DMS153 treated with DMSO at 0.1 percent for 48 hours (cell line): Measurements from ENCODE around the gene ACOT7.
A peak's percentile ranks its signal among the peaks of the same experiment; 100 is the strongest.

Source experiments
- DNase-seq: peaks from one replicate; lab custom pipeline; 2025; ENCODE audit not compliant: unreplicated experiment; lab: John Stamatoyannopoulos, UW

Gene ACOT7

DNA sequence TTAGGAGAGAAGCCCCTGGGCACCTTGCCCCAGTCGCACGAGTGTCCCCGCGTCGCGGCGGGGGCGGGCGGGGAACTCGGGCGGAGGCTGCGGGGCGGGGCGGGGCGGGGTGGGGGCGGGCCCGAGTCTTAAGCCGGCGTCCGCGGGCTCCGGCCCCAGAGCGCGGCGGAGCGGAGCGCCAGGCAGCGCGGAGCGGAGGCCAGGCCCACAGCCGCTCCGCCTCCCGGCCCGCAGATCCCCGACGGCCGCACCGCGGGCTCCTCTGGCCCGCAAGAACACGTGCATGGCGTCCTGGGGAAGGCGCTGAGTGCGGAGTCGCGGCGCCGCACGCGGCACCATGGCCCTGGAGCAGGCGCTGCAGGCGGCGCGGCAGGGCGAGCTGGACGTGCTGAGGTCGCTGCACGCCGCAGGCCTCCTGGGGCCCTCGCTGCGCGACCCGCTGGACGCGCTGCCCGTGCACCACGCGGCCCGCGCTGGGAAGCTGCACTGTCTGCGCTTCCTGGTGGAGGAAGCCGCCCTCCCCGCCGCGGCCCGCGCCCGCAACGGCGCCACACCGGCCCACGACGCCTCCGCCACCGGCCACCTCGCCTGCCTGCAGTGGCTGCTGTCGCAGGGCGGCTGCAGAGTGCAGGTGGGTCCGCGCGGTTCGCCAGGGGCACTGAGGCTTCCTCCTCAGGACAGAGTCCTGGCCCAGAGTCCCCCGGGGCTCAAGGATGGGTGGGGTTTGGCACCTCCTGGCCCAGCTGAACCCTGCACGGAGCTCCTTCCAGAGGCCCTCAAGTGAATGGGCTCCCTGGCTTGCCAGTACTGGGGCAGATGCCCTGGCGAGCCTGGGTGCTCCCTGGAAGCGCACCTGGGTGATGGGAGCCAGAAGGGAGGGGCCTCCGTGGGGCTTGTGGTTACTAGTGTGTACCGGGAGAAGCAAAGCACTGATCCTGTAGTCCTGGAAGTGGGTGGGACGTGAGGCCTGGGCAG lies 31.3 kb upstream of the ACOT7 start, which contains the start of gene ESPN:
Gene ESPN (plus strand): TSS at position 158 of the 975 bp plus-strand sequence. CDS start 180 bp downstream, at position 338.
- DNase-seq: no peak

- DNase-seq: no peak
Observed at GRCh38 chr1:6424000-6424565, 30.5 kb upstream of the ACOT7 start.

DNA sequence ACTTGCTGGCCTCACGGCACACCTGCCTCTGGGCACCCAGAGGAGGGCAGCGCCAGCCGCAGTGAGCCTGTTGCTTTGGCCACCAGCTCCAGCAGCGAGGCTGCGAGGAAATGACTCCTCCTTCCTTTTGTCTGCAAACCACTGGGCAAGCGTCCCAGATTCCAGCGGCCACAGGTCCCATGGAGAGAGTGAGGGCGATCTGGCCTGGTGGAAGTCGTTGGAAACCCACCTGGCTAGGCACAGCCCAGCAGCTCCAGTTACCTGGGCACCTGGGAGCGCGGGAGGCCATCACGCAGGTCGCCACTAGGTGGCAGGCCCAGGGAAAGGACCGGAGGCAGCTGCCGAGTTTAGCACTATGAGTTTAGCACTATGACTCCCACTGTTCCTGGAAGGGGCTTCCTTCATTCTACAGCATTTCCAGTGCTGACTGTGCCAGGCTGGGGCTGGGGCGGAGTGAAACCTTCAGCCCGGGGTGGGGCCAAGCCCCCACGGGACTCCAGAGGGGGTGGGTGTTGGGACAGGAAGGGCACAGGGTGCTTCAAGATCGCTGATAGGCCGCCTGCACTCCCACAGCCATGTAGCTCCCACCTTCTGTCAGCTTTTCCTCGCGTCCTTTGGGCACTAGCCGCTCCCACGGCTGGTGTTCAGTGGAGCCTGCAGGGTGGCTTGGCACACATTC lies 29.9 kb upstream of the ACOT7 start:
- DNase-seq: peak; percentile 68

GRCh38 chr1:6421266-6421665 lies 27.7 kb upstream of the ACOT7 start:
- no peak for DNase-seq

GRCh38 chr1:6420454-6421042 lies 27.0 kb upstream of the ACOT7 start:
- no peak for DNase-seq

- no peak for DNase-seq
Observed at GRCh38 chr1:6419804-6420453, 26.4 kb upstream of the ACOT7 start, which contains the start of gene HES2. Gene HES2, minus strand, starts transcription at chr1:6419919. Its CDS starts 99 bp downstream, at chr1:6419820.

DNA sequence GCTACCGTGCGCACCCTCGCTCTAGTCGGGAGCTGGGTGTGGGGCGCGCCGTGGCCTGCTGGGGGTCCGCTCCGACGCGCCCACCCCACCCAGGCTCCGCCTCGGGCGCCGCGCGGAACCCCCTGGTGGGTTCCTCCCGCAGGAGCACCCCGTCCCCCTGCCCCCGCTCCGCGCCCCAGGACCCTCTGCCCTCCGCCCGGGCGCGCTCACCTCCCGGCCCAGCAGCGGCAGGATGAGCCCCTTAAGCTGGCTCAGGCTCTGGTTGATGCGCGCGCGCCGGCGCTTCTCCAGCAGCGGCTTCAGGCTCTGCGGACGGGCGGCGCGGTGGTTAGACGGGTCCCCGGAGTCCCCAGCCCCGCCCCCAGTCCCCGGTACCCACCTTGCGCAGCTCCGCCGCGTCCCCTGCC lies 25.8 kb upstream of the ACOT7 start:
- DNase-seq: no peak

DNA sequence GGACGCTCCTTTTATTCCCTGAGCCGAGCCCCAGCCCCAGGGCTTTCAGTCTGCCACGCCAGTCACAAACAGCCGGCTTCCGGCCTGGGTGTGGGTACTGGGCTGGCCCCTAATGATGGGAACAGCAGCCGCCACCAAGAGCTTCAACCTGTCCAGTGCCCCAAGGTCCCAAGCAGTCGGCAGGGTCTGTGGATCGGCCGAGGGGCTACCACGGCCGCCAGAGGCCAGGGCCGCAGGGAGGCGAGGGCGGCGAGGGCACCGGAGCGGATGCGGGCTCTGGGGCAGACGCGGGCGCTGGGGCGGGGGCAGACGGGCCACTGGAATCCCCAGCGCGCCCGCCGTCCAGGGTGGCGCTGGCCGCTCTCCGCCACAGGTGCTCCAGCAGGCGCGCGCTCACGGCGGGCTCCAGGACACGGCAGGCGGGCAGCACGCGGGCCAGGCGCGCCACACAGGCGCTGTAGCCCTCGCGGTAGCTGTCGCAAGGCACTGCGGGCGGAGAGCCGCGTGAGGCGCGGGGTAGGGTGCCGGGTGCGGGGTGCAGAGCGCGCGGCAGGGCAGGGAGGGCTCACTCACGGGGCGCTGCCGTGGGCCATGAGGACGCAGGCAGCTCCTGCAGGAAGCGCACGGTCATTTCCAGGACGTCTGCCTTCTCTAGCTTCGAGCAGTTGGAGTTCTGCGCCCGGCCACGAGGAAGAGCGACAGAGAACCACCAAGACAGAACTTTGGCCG lies 25.3 kb upstream of the ACOT7 start:
- no peak for DNase-seq

DNA sequence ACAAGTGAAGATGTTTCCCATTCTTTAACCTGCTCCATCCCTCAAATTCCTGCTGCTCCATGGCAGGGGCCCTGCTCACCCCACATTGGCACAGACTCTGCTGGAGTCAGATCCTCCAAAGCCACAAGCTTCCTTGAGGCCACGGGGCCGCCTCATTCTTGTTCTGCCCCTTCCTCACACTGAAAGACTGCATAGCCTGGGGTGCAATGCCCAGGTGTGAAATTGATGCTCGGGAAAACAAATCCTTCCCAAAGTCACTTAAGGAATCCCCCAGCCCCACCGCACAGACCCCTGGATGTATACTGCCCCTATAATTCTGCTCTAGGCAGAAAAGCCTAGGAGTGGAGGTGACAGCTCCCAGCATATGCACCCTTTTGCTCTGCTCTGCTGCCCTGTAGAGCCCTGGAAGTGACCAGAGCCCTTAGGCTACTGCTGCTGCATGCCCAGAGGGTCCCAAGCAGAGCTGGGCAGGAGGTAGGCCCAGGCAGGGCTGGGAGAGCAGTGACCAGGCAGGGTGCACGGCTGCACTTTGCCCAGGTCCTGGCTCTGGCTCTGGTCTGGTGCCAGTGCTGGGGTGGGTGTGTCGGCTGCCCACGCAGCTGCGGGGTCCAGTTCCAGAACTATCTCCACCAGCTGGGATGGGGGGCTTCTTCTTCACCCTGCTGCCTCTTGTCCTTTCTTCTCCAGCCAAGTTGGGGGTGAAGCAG lies 24.5 kb upstream of the ACOT7 start:
- no peak for DNase-seq

DNA sequence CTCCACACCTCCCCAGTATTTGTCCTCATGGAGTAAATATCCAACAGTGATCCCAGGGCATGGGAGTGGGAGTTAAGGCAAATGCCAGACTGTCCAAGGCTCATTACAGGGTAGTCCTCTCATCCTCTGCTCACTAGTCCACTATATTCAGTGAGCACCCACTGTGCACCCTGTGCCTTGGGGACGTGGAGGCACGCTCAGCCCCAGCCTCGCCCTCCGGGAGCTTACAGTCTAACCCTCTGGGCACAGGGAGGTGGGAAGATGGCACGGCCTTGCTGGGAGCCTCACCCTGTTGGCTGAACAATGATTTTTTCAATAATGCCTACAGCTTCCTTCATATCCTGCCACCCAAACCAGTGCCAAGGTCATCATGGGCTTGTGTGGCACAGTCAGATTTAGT lies 23.3 kb upstream of the ACOT7 start:
- DNase-seq: no peak

DNA sequence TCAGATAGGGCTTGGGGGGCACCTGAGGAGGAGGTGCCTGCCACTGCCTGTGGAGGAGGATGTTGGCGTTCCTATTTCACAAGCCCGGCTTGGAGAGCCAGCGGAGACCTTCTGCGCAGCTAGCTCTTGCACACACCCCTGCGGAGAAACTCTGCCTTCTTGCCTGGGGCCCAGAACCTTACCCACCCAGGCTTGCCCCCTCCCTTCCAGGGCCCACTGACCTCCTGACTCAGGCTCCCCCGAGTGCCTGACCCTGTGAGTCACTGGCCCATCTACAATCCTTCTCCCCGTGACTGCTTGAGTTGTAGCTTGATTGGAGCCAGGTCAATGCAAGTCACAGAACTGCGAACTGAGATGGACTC lies 22.7 kb upstream of the ACOT7 start:
- no peak for DNase-seq

DNA sequence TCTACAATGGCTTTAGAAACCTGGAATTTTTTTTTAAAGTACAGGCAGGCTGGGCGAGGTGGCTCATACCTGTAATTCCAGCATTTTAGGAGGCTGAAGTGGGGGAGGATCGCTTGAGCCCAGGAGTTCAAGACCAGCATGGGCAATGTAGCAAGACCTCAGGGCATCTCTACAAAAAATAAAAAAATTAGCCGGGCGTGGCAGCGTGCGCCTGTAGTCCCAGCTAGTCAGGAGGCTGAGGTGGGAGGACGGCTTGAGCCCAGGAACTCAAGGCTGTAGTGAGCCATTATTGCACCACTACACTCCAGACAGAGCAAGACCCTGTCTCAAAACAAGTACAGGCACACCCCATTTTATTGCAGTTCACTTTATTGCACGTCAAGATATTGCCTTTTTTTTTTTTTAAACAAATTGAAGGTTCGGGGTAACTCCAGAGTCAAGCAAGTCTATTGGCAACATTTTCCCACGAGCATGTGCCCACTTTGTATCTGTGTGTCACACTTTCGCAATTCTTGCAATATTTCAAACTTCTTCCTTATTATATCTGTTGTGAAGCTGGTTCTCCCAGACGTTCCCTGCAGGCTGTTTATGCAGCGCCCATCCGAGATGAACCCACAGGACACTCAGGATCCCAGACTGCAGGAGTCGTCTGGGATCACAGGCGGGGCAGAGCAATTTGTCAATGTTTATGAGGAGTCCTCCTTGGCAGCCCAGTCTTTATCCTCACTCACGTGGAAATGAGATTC lies 21.5 kb upstream of the ACOT7 start:
- no peak for DNase-seq

DNA sequence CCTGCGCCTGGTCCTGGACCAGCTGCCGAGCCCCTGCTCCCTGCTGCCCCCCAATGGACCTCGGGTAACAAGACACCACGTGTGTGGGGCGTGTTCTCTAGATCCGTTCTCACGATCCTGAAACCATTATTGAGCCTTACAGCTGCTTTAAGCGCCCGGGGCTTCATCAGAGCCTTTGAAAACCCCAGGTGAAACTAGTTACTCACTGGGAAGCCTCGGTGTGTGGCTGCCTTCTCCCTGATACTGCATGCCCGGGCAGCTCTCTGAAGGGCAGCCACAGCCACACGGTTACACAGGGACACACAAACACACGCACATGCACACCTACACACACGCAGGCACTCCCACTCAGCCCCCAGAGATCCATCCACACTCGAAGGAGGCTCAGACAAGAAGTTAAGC lies 20.9 kb upstream of the ACOT7 start:
- DNase-seq: no peak

DNA sequence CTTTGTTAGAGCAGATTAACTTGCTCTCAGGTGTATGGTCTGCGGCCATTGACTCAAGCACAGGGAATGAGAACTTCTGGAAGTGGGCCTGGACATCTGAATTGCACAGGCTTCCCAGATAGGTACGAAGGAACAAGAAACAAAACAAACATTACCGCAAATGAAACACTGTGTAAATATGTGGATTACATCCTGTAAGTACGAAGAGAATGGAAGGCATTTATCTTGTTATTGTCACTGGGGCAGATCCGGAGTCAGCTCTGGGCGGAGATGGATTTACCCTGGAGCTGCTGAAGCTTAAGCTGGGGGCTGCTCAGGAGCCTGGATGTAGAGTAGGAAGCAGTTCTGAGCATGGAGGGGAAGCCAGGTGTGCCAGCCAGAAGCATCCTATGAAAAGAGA lies 19.3 kb upstream of the ACOT7 start:
- peak; percentile 77 for DNase-seq

DNA sequence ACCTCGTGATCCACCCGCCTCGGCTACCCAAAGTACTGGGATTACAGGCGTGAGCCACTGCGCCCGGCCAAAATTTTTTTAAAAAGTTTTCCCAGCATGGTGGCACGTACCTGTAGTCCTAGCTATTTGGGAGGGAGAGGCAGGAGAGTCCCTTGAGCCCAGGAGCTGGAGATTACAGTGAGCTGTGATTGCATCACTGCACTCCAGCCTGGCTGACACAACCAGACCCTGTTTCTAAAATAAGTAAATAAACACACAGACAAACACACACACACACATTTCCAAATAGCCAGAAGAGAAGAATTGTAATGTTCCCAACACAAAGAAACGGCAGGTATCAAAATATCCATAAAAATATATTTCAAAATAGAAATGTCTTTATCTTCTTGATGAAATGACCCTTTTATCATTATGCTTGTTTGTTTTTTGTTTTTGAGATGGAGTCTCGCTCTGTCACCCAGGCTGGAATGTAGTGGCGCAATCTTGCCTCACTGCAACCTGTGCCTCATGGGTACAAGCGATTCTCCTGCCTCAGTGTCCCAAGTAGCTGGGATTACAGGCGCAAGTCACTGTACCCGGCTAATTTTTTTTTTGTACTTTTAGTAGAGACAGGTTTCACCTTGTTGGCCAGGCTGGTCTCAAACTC lies 16.8 kb upstream of the ACOT7 start:
- no peak for DNase-seq

DNA sequence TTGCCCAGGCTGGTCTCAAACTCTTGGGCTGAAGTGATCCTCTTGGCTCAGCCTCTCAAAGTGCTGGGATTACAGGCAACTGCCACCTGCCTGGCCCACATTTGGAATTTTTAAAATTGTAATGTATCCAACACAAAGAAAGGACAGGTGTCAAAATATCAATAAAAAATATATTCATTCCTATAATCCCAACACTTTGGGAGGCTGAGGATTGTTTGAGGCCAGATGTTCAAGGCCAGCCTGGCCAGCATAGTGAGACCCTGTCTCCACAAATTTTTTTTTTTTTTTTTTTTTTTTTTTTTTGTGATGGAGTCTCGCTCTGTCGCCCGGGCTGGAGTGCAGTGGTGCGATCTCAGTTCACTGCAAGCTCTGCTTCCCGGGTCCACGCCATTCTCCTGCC lies 16.2 kb upstream of the ACOT7 start:
- no peak for DNase-seq

- DNase-seq: no peak
Observed at GRCh38 chr1:6409053-6409452, 15.5 kb upstream of the ACOT7 start.

DNA sequence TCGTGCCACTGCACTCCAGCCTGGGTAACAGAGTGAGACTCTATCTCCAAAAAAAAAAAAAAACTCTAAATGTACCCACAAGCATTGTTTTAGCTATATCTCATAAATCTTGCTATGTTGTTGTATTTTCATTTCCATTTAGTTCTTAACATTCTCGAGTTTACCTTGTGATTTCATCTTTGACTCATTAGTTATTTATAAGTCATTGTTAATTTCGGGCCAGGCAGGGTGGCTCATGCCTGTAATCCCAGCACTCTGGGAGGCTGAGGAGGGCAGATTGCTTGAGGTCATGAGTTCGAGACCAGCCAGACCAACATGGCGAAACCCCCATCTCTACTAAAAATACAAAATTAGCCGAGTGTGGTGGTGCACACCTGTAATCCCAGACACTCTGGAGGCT lies 14.5 kb upstream of the ACOT7 start:
- no peak for DNase-seq
